Measurements from ENCODE around the gene XCR1.

- TF ChIP-seq POLR2A (IDR thresholded peaks at IDR 0.05) (no peak), CTCF (IDR thresholded peaks at IDR 0.05) (no peak)
Observed at GRCh38 chr3:46049093-46049492, 21.8 kb upstream of the XCR1 start.

Data from heart left ventricle (tissue), 13 donors.